B cell (primary cell): Measurements from ENCODE around the gene UQCRH.

Experiments used
- EZH2 ChIP-seq: IDR thresholded peaks from 2 replicates; pipeline ENCODE4 v1.6.1; 2012; ENCODE audit warnings: borderline replicate concordance, low read depth, mild to moderate bottlenecking, moderate library complexity, low read length; ENCODE audit not compliant: insufficient read depth, poor library complexity, severe bottlenecking
- TF ChIP-seq, protein P1 (sequence below): fragments of 200-600 bp; IDR thresholded peaks from one replicate; pipeline ENCODE4 v1.8.0; 2022; ENCODE audit warnings: antibody characterized with exemption, mild to moderate bottlenecking

DNA sequence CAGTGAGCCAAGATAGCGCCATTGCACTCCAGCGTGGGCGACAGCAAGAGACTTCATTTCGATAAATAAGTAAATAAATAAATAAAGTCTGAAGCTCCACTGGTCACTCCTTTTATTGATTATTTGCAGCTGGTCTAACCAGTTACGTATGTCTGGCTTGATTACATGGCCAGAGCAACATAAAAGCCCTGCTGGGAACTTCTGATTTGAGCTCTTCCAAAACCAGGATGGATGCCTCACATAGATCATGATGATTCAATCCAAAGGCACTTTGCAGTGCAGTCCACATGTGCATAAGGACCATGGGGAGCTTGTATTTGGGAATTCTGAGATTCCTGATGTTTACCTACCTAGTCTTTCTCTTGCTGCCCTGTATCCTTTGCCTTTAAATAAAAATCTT is 61.1 kb downstream of the UQCRH start:
- TF ChIP-seq, protein P1, sequence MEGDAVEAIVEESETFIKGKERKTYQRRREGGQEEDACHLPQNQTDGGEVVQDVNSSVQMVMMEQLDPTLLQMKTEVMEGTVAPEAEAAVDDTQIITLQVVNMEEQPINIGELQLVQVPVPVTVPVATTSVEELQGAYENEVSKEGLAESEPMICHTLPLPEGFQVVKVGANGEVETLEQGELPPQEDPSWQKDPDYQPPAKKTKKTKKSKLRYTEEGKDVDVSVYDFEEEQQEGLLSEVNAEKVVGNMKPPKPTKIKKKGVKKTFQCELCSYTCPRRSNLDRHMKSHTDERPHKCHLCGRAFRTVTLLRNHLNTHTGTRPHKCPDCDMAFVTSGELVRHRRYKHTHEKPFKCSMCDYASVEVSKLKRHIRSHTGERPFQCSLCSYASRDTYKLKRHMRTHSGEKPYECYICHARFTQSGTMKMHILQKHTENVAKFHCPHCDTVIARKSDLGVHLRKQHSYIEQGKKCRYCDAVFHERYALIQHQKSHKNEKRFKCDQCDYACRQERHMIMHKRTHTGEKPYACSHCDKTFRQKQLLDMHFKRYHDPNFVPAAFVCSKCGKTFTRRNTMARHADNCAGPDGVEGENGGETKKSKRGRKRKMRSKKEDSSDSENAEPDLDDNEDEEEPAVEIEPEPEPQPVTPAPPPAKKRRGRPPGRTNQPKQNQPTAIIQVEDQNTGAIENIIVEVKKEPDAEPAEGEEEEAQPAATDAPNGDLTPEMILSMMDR = no peak
- TF ChIP-seq EZH2 = no peak
